ENCODE data around the gene PRAME.

Gene PRAME

DNA sequence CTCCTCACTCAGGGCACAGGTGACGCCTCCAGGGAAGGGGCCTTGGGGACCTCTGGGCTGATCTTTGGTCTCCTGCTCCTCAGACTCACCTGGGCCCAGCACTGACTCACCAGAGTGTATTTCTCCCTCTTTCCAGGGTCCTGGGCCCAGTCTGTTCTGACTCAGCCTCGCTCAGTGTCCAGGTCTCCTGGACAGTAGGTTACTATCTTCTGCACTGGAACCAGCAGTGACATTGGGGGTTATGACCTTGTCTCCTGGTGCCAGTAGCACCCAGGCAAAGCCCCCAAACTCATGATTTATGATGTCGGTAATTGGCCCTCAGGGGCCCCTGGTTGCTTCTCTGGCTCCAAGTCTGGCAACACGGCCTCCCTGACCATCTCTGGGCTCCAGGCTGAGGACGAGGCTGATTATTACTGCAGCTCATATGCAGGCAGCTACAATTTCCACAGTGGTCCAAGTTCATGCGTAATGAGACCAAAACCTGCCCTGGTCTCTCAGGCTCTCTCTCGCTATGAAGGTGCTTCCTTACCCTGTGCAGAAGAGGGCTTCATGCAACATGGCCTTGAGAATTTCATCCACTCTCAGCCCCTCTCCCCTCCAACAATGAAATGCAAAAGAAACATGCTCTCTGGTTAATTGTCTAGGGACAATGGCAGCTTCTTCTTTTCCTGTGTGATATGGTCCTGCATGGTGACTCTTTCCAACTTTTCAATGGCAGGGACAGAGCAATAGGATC, 21.0 kb upstream of the PRAME start:
- no peak for DNase-seq (ENCODE audit: low spot score)

- DNase-seq (ENCODE audit: low spot score), result peak; percentile 93
These were observed 19.8 kb upstream of the PRAME start for GRCh38 chr22:22578702-22579424.

DNA sequence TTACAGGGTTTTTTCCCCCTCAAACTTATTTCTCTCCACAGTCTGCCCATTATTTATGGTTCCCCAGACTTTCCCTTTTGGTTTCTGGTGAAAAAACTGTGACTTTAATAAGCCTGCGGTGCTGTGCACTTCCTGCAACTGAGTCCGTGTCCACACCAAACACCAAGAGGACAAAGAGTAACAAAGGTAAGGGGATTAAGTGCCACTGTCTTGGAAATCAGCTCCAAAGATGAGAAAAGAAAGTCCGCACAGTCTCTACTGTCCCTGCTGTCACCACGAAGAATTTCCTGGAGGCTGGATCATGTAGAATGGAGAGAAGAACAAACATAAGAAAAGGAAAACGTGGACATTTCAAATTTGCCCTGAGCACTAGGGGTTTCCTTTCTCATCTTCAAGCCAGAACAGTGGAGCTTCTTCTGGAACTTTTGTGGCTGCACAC, 17.9 kb upstream of the PRAME start:
- DNase-seq (ENCODE audit: low spot score), result no peak

DNA sequence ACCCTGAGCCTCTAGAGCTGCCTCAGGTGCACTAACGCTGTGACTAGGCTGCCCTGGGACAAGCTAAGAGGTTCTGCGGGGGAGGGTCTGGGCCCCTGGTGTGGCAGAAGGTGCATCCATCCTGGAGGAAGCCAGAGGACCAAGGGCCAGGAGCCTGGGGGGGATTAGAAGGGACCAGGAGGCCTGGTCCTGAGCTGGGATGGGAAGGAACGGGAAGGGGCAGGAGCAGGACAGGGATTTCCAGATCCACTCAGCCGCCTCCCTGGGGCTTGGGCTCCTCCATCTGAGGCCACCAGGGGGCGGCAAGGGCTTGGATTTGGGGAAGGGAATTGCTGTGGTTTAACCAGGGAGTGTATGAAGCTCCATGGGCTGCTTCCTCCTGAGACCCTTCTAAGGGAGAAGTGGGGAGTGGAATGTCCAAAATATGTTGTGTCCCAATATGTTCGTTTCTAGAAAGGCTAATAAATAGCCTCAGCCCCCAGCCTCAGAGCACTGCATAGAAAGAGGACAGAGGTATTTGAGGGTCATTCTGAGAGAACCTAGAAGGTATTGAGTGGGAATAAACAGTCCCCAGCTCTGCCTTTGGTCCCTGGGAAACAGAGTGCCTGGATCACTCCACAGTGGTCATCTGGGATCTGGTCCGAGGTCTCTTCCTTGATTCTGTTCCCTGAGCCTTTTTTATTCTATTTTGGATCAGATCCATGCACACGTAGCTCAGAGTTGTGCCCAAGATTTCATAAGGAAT, 17.4 kb upstream of the PRAME start:
- peak; percentile 74 for DNase-seq (ENCODE audit: low spot score)

DNA sequence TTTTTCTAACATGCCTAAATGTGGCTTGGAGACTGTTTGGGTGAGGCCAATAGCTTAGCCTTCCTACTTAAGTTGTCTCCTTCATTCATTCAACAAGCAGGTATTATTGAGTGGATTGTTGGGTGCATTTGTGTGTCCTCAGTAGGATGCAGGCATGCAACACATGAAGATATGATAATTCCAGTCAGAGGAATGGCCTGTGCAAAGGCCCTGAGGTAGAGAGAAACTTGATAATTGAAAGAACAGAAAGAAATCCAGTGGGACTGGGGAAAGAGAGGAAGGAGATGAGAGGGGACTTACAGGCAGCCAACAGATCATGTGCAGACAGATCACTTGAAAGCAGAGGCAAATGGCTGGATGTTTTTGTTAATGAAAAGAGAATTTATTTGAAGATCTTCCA, 15.3 kb upstream of the PRAME start:
- DNase-seq (ENCODE audit: low spot score), result no peak

GRCh38 chr22:22573047-22573889, 14.2 kb upstream of the PRAME start:
- no peak for DNase-seq (ENCODE audit: low spot score)

DNA sequence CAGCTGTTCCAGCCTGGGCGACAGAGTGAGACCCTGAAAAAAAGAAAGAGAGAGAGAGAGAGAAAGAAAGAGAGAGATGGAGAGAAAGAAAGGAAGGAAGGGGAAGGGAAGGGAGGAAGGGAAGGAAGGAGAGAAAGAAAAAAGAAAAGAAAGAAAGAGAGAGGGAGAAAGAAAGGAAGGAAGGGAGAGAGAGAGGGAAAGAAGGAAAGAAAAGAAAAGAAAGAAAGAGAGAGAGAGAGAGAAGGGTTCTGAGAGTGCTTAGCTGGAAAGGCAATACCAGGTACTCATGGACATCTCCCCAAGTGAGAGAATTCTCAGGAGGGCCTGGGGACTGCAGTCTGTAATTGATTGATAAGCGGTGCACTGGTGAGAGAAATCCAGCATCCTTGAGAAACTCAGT, 12.8 kb upstream of the PRAME start:
- no peak for DNase-seq (ENCODE audit: low spot score)

GRCh38 chr22:22571429-22571828, 12.4 kb upstream of the PRAME start:
- no peak for DNase-seq (ENCODE audit: low spot score)

GRCh38 chr22:22569218-22569617, 10.2 kb upstream of the PRAME start:
- no peak for DNase-seq (ENCODE audit: low spot score)

DNA sequence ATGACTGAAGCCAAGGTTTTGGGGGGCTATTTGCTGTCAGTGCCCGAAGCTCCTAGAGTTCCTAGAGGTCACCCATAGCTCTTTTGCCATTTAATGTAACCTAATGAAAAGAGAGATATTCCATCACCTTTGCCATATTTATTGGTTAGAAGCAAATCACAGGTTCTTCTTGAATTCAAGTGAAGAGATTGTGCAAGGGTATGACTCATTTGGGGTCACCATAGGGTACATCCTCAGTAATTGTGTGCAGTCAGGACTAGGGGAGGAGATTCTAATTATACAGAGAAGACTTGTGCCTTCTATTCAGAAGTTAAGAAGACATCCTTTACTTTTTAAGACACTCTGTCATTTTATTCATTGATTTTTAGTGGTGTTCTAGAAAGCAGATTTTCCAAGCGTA, 6.9 kb upstream of the PRAME start:
- peak; percentile 64 for DNase-seq (ENCODE audit: low spot score)

DNA sequence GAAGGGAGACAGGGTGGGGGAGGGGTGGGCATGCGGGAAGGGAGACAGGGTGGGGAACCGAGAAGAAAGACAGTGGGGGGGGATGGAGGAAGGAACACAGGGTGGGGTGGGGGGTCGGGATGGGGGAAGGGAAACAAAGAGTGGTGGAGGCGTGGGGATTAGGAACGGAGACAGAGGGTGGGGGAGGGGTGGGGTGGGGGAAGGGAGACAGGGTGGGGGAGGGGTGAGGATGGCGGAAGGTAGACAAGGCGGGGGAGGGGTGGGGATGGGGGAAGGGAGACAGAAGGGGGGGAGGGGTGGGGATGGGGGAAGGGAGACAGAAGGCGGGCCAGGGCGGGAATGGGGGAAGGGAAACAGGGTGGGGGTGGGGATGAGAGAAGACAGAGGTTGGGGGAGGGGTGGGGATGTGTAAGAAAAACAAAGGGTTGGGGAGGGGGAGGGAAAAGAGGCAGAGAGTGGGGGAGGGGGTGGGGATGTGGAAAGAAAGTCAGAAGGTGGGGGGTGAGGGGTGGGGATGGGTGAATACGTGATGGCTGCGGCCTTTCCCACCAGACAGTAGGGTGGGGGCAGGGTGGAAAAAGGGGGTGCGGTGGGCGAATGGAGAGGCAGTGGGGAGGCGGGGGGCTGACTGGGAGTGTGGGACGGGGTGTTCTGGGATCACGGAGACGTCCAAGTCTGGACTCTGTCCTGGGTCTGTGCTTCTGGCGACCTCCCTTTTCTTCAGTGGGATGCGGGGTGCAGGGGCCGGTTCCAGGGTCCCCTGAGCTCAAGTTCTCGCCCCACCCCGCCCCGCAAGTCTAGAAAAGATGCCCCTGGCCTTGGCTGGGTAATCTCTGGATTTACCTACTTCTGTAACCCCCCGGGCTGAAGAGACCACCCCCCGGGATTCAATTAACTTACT, 744 bp downstream of the PRAME start:
- DNase-seq (ENCODE audit: low spot score), result peak; percentile 71

DNA sequence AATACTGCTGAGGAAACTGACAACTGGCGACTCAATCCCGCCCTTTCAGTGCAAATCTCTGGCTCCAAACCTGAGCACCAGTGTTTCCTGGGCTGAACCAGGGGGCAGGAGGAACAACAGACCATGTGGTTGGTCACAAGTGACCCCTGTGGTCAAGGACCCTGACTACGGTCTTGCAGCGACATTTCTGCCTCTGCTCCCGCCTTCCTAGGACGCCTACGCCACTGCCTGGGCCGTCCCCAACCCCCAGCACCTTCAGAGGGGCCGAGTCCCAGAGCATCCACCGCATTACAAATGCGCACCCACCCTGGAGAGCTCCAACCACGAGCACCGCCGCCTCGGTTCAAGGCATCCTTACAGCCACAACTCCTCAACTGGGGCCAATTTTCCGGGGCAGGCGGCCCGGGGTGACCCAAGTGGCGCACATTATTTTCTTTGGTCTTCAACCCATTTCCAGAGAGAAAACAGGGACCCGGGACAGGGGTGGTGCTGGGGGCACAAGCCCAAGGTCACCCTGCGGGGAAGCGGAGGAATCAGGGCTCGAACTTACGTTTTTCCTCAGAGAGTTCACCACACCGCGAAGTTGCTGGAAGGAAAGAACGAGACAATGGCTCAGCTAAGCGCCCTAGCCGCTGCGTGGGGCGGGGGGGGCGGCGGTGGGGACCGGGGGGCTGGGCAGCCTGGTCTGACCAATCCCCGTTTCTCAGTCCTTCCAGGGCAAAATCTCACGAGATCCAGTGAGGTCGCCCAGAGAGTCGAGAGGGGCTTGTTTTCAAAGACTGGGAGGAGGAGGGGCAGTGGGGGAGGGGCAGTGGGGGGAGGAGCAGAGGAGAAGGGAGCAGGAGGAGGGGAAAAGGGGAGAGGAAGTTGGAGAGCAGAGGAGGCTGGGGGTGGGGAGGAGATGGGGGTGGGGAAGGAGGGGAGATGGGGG, 1.8 kb downstream of the PRAME start:
- peak; percentile 99 for DNase-seq (ENCODE audit: low spot score)

DNA sequence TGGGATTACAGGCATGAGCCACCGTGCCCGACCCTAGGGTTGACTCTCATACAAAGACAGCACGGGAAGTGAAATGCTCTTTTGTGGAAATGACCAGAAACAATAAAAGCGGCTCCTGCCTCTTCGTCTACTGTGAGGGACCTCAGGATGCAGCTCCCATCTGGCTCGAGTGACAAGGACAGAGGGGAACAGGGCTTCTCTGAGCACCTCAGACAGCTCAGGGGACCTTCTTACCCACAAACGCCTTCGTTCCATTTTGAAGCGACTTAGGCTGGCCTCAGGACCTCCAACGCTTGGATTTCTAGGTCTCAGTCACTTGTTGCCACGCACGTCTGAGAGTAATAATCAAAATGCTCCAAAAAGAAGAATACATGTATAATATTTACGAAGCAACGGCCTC, 2.5 kb downstream of the PRAME start:
- DNase-seq (ENCODE audit: low spot score), result no peak

GRCh38 chr22:22555596-22555995, 3.5 kb downstream of the PRAME start:
- no peak for DNase-seq (ENCODE audit: low spot score)

DNA sequence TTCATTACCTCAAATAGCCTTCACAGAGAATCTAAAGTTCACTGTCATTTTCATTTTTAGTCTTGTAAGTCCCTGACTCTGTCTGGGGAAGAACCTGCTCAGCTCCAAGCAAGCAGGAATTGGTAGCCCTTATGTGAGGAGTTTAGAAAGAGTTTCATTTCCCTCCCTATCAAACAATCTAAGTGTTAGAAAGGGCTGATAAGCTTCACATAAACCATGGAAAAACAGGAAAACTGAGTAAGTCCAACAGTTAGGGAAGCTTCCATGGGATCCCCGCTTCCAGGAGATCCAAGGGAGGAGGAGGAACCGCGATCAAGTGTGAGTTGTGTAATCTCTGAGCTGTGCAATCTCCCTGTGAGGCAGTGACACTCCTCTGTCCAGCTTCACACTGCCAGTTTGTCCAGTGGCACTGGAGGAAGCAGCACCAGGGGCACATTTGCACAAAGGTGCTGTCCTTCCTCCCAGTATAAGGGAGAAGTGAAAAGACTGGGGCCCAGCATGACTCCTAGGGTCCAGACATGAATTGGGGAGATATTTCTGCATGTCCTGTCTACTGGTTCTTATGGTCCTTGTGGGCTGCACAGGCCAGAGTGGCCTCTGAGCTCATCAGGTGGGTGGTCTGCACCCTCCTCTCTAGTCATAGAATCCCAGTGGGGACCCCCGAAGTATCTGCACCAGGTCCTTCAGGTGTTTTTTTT, 4.3 kb downstream of the PRAME start:
- no peak for DNase-seq (ENCODE audit: low spot score)

DNA sequence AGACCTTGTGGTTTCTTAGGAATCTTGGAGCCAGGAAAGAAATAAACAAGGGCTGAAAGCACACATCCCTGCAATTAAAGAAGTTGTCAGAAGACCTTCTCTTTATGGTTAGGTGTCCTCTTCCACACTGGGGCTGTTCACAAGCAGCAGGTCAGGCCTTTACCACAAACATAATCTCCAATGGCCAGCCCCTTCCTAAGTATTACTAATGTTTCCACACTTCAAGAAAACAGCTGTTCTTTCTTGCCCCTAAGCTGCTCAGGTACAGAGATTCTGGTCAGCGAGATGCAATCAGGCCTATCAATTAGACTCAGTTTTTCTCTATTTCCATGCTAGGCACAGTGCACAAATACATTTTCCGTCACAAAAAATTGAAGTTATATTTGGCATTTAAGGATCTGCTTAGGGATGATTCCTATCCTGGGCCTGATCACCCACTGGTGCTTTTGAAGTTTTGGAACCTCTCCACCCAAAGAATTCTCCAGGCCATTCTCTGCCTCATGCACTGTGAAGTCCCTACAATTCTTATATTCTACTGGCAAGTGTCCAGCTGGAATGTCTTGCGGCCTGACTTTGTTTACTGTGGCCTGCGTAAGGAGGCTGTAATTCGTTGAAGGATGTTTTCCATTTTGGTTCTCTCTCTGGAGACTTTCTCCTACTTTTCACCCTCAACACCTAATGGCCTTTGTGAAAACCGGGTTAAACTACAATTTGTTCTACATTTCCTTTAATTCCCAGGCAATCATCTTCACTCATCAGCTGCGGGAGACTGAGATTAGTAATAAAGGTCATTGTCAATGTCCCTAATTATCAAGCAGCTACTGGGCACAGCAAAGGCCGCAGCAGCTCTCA, 5.1 kb downstream of the PRAME start:
- DNase-seq (ENCODE audit: low spot score), result no peak

DNA sequence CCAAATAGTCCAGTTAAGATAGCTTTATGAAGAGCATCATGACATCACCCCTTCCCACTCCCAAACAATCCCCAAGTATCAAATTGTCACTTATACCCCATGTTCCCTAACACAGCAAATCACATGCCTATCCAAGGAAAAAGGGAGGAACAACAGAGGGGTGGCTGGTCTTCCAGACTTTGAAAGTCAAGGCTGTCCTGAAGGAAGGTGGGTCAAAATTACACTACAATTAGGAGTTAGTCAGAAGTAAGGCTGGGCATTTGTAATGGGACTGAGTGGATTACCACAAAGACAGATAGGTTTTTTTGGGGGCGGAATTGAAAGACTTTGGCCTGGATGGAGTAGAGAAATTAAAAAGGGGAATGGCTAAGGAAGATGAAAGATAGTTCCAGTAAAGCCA, 5.9 kb downstream of the PRAME start:
- DNase-seq (ENCODE audit: low spot score), result no peak

GRCh38 chr22:22552630-22553029, 6.4 kb downstream of the PRAME start:
- DNase-seq (ENCODE audit: low spot score), result no peak

All from COLO829 (cell line).